CD4-positive, alpha-beta T cell (primary cell): ENCODE measurements around the gene EIF4A2. TPM values are rescaled to one million over a fixed set of nuclear protein-coding genes. Genes with fewer than 3 reads are reported as not detected.

ENCODE experiments used
- ATAC-seq: fragments of 200-7000 bp; cut with Tn5 transposase; one replicate; pipeline ENCODE4 v1.10.0; 2022; ENCODE audit warnings: mild to moderate bottlenecking; ENCODE audit not compliant: poor library complexity
- CTCF ChIA-PET: fragments of 350-600 bp; sonication (Branson Sonifier 250); formaldehyde crosslinking; loops from one replicate; lab custom pipeline; 2021; ENCODE audit warnings: antibody characterized with exemption, inconsistent platforms; lab: Charles Lee
- POLR2A ChIA-PET: fragments of 350-600 bp; sonication (Branson Sonifier 250); formaldehyde crosslinking; loops from one replicate; lab custom pipeline; 2021; ENCODE audit warnings: antibody characterized with exemption, inconsistent platforms; lab: Charles Lee
- DNase-seq, 14 experiments: peaks; one replicate each; pipeline ENCODE4 v3.0.0-alpha.2; 2013 to 2020; ENCODE audit warnings: mixed read lengths in 2 of 14
- H3K27ac ChIP-seq, 2 donors: one replicate each; pipeline versions ENCODE4 v1.5.1 to v1.7.0; 2013; ENCODE audit warnings: low read length in 2 of 2, low read depth in 1 of 2, mild to moderate bottlenecking in 1 of 2
- H3K27me3 ChIP-seq, 2 experiments: 1 replicate in 1 of 2; 2 replicates in 1 of 2; pipeline versions ENCODE4 v1.6.1 to v1.7.0; 2013; ENCODE audit warnings: low read length in 2 of 2, control low read depth in 1 of 2, mild to moderate bottlenecking in 1 of 2, moderate library complexity in 1 of 2; ENCODE audit not compliant: insufficient read depth in 2 of 2, control insufficient read depth in 1 of 2
- H3K36me3 ChIP-seq: one replicate; pipeline ENCODE4 v1.6.1; 2013; ENCODE audit warnings: low read length, control low read depth; ENCODE audit not compliant: insufficient read depth
- H3K4me1 ChIP-seq: one replicate; pipeline ENCODE4 v1.6.1; 2013; ENCODE audit warnings: low read length, control low read depth; ENCODE audit not compliant: insufficient read depth
- H3K4me3 ChIP-seq: one replicate; pipeline ENCODE4 v1.5.1; 2013; ENCODE audit warnings: mild to moderate bottlenecking, low read length, moderate library complexity
- H3K9me3 ChIP-seq, 2 experiments: 1 replicate in 1 of 2; 2 replicates in 1 of 2; pipeline versions ENCODE4 v1.6.1 to v1.7.0; 2013; ENCODE audit warnings: low read length in 2 of 2, mild to moderate bottlenecking in 2 of 2, control low read depth in 1 of 2, moderate library complexity in 1 of 2; ENCODE audit not compliant: control insufficient read depth in 1 of 2, insufficient read depth in 1 of 2
- H3K27ac Mint-ChIP-seq: one replicate; pipeline ENCODE4 v1.8.0; 2020; ENCODE audit warnings: mixed read lengths
- H3K27me3 Mint-ChIP-seq: one replicate; pipeline ENCODE4 v1.8.0; 2021; ENCODE audit warnings: mixed read lengths
- H3K36me3 Mint-ChIP-seq: one replicate; pipeline ENCODE4 v1.8.0; 2021; ENCODE audit warnings: low read depth, mixed read lengths
- H3K4me1 Mint-ChIP-seq: one replicate; pipeline ENCODE4 v1.8.0; 2021; ENCODE audit warnings: low read depth, mixed read lengths
- H3K4me3 Mint-ChIP-seq: one replicate; pipeline ENCODE4 v1.8.0; 2020; ENCODE audit warnings: mild to moderate bottlenecking, mixed read lengths
- H3K9me3 Mint-ChIP-seq: one replicate; pipeline ENCODE4 v1.8.0; 2020; ENCODE audit warnings: mixed read lengths
- CTCF ChIP-seq: fragments of 200-600 bp; IDR thresholded peaks from one replicate; pipeline ENCODE4 v1.8.0; 2022; ENCODE audit warnings: antibody characterized with exemption, mild to moderate bottlenecking
- intact Hi-C, 2 experiments: fragments of 100-400 bp; cut with DNase I in 1 of 2; cut with micrococcal nuclease in 1 of 2; formaldehyde crosslinking; loops; one replicate each; pipeline versions ENCODE4 v1.15.1 to v1.9.0; 2023 to 2025; cut with DNase I, micrococcal nuclease
- total RNA-seq, 174 experiments: library from RNA in 2 of 174; stranded (reverse) in 2 of 174; gene quantifications; one replicate each; pipeline ENCODE4 v1.2.3 and lab custom pipeline; 2021 to 2026

The EIF4A2 gene
- total RNA-seq, 2 experiments from 2014 or later = 1,039 to 1,046 TPM

- intact Hi-C loops = loop anchor here (5.0 to 10.0 kb wide), 3 partner anchors 101 to 839 kb away; no protein-coding TSS in a partner anchor
- peaks cover 26% of the 10 kb centered on the region for H3K4me1 ChIP-seq
- no peak overlapping the region for H3K4me3 ChIP-seq
- ATAC-seq (no peak), DNase-seq (no peak)
- Mint-ChIP-seq H3K27me3 (peaks cover 30% of the 10 kb centered on the region), H3K36me3 (no peaks in the 10 kb centered on the region), H3K4me3 (no peak overlapping the region), H3K4me1 (peaks cover 21% of the 10 kb centered on the region), H3K27ac (no peak overlapping the region), H3K9me3 (no peaks in the 10 kb centered on the region)
- no peaks in the 10 kb centered on the region for H3K36me3 ChIP-seq
- ChIA-PET POLR2A (interaction anchor here (5.3 kb wide), 1 partner anchor 39 kb away, joined by 69 read pairs; the partner anchor contains the start of gene EIF4A2), CTCF (interaction anchor here (4.0 kb wide), 1 partner anchor 208 kb away, joined by 49 read pairs; no protein-coding TSS in a partner anchor)
- H3K27me3 ChIP-seq = peaks cover 22 to 33% of the 10 kb centered on the region in 2 experiments
- no peaks in the 10 kb centered on the region for H3K9me3 ChIP-seq
- no peak for TF ChIP-seq CTCF
- H3K27ac ChIP-seq = no peak overlapping the region
These were observed 40.0 kb downstream of the EIF4A2 start for GRCh38 chr3:186823386-186823785.

- H3K4me3 Mint-ChIP-seq = no peak overlapping the region
- peaks cover 27% of the 10 kb centered on the region for H3K4me1 ChIP-seq
- CTCF ChIA-PET = no interaction called here
- ATAC-seq (no peak), DNase-seq (peak in 1 of 14 experiments; percentile 22)
- H3K27ac ChIP-seq = no peak overlapping the region
- no peak for TF ChIP-seq CTCF
- H3K36me3 ChIP-seq = no peaks in the 10 kb centered on the region
- no peaks in the 10 kb centered on the region for H3K9me3 Mint-ChIP-seq
- no peaks in the 10 kb centered on the region for H3K9me3 ChIP-seq
- H3K27ac Mint-ChIP-seq = no peak overlapping the region
- H3K36me3 Mint-ChIP-seq = no peaks in the 10 kb centered on the region
- intact Hi-C loops = loop anchor here (1.0 to 10.0 kb wide), 5 partner anchors 42 to 840 kb away; partner anchors contain the start of gene EIF4A2 (in 1 of the 2)
- POLR2A ChIA-PET = interaction anchor here (1.0 to 5.3 kb wide), 2 partner anchors 40 to 207 kb away, joined by 3 to 69 read pairs; partner anchors contain the start of gene EIF4A2
- H3K27me3 ChIP-seq = peaks cover 28 to 43% of the 10 kb centered on the region in 2 experiments
- peaks cover 40% of the 10 kb centered on the region for H3K27me3 Mint-ChIP-seq
- H3K4me3 ChIP-seq = no peak overlapping the region
- peaks cover 23% of the 10 kb centered on the region for H3K4me1 Mint-ChIP-seq
These were observed 41.2 kb downstream of the EIF4A2 start for GRCh38 chr3:186824430-186825139.

- H3K4me3 Mint-ChIP-seq = peak overlapping the region; percentile 77
- Histone ChIP-seq H3K4me1 (peaks cover 27% of the 10 kb centered on the region), H3K9me3 (no peaks in the 10 kb centered on the region), H3K27ac (no peak overlapping the region), H3K36me3 (no peaks in the 10 kb centered on the region), H3K27me3 (peaks cover 33 to 51% of the 10 kb centered on the region in 2 experiments), H3K4me3 (no peak overlapping the region)
- ChIA-PET POLR2A (interaction anchor here (1.1 to 5.3 kb wide), 2 partner anchors 41 to 106 kb away, joined by 4 to 69 read pairs; partner anchors contain the start of gene EIF4A2), CTCF (no interaction called here)
- TF ChIP-seq CTCF = no peak
- H3K36me3 Mint-ChIP-seq = no peaks in the 10 kb centered on the region
- no peak overlapping the region for H3K27ac Mint-ChIP-seq
- peak in 6 of 14 experiments; percentile 8 to 54 (median 40) for DNase-seq
- peaks cover 47% of the 10 kb centered on the region for H3K27me3 Mint-ChIP-seq
- intact Hi-C loops = loop anchor here in 1 of 2 experiments (5.0 to 10.0 kb wide), 2 partner anchors 43 to 841 kb away; partner anchors contain the start of gene EIF4A2
- peaks cover 23% of the 10 kb centered on the region for H3K4me1 Mint-ChIP-seq
- ATAC-seq = peak; percentile 31
- H3K9me3 Mint-ChIP-seq = no peaks in the 10 kb centered on the region
These were observed 42.0 kb downstream of the EIF4A2 start for GRCh38 chr3:186825294-186825821.
